ENCODE data around the gene B3GAT1. TPM values are rescaled to one million over a fixed set of nuclear protein-coding genes. Genes with fewer than 3 reads are reported as not detected.
"Not testable (repeated sequence)": the region's sequence is repeated elsewhere in the genome, so short reads cannot be mapped to it uniquely, and the experiment has no call there.

B3GAT1 gene
- total RNA-seq, 2 experiments from 2014 or later = 0.33 to 0.61 TPM

DNA sequence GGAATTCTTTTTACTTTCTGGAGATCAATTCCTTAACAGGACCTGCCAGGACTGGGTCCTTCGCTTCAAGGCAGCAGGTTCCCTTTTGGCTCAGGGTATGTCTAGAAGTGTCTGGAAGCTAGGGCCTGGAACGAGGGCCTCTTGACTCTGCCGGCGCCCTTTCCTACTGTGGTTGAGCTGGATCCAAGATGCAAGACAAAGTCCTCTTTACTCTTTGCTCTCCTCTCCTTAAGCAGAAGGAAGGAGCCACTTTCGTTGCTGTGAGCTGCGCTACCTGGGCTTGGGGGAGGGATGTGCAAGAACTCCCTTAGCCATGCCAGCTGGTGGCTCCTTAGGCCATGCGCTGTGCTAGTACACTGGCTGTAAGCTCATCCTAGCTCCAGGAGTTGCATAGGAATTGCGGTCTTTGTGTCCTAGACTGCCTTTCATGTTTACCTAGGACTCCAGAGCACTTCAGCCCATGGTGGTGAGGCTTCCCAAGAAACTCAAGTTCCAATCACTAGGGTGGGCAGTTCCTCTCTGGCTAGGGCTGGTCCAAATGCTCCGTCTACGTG is 62.2 kb downstream of the B3GAT1 start:
- ATAC-seq (no peak), DNase-seq (no peak)
- Mint-ChIP-seq H3K27ac (peak overlapping the region; percentile 18), H3K9me3 (ENCODE audit: low read depth) (no peaks in the 10 kb centered on the region), H3K36me3 (no peaks in the 10 kb centered on the region), H3K4me3 (no peak overlapping the region), H3K27me3 (peaks cover 4% of the 10 kb centered on the region), H3K4me1 (peaks cover 20% of the 10 kb centered on the region)
- CTCF ChIA-PET = interaction anchor here (1.3 to 1.6 kb wide), 2 partner anchors 10 to 74 kb away, joined by 4 read pairs; partner anchors contain the start of gene GLB1L3

GRCh38 chr11:134349109-134349801 is 62.8 kb downstream of the B3GAT1 start:
- CTCF ChIA-PET = interaction anchor here (1.3 to 1.6 kb wide), 2 partner anchors 11 to 73 kb away, joined by 4 read pairs; partner anchors contain the start of gene GLB1L3
- Mint-ChIP-seq H3K36me3 (no peaks in the 10 kb centered on the region), H3K4me1 (peaks cover 20% of the 10 kb centered on the region), H3K27ac (peak overlapping the region; percentile 18), H3K4me3 (no peak overlapping the region), H3K9me3 (ENCODE audit: low read depth) (no peaks in the 10 kb centered on the region), H3K27me3 (peaks cover 2% of the 10 kb centered on the region)
- ATAC-seq (peak; percentile 68), DNase-seq (no peak)

DNA sequence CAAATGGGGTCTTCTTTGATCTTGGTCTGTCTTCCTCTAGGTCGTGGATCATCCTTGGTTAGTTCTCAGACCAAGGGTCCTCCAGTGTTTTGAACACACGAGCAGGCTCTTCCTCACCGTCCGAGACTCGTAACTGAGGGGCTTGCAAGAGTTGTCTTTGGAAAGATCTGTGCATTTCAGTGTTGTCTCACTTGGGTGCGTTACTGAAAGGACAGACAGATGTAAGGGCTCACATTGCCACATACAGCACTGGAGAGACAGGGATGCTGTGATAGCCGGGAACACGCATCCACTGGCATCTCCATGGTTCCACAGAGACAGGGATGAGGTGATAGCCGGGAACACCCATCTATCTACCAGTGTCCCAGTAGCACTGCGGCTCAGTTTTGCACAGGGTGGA is 64.6 kb downstream of the B3GAT1 start:
- Mint-ChIP-seq H3K4me3 (no peak overlapping the region), H3K27ac (no peak overlapping the region), H3K9me3 (ENCODE audit: low read depth) (no peaks in the 10 kb centered on the region), H3K4me1 (peaks cover 20% of the 10 kb centered on the region), H3K36me3 (no peaks in the 10 kb centered on the region), H3K27me3 (no peaks in the 10 kb centered on the region)
- ATAC-seq (no peak), DNase-seq (peak; percentile 23)
- CTCF ChIA-PET = no interaction called here

GRCh38 chr11:134346976-134347350 is 65.1 kb downstream of the B3GAT1 start:
- no peak for ATAC-seq
- CTCF ChIA-PET = no interaction called here
- no peak overlapping the region for H3K4me3 Mint-ChIP-seq

DNA sequence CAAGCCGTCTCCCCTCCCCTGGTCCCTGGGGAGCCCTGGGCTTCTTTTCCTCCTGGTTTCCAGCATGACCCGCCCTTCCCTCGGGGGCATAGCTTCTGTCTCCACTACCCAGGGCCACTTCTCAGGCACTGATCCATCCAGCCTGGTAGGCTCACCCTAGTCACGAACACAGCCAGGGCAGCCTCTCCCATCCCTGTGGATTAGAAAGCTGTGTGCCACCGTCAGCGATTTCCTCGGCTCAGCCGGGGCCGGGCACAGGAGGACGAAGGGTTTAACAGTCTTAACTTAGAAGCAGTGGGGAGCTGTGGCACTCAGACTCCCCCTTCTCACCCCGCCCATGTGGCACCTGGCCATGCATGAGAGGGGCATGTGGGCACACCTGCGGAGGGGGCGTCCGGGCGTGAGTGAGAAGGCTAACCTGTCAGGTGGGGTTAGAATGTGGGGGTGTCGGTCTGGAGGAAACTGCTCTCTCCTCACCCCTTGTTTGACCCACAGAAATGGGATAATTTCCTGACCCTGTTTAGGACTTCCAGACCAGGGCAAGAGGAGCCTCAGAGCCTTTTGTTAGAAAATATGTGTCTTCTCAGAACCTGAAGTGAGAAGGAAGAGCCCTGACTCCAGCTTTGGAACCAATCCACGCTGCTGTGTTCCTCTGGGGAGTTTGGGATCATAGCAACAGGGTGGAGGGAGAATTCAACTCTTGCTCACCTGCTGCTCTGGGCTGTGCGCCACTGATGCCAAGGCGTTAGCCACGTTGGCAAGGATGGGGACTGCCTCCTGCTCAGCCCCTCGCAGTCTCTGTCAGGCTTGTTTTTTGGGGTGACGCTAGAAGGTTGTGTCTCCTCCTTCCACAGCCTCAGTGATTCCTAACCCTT is 65.7 kb downstream of the B3GAT1 start:
- Mint-ChIP-seq H3K27ac (no peak overlapping the region), H3K4me1 (peaks cover 20% of the 10 kb centered on the region), H3K9me3 (ENCODE audit: low read depth) (no peaks in the 10 kb centered on the region), H3K27me3 (no peaks in the 10 kb centered on the region), H3K36me3 (no peaks in the 10 kb centered on the region), H3K4me3 (no peak overlapping the region)
- CTCF ChIA-PET = no interaction called here
- peak; percentile 36 for DNase-seq
- no peak for ATAC-seq

More at GRCh38 chr11:134346976-134347350, 65.1 kb downstream of the B3GAT1 start:
- DNase-seq = no peak
- H3K27me3 Mint-ChIP-seq = no peaks in the 10 kb centered on the region
- H3K27ac Mint-ChIP-seq = no peak overlapping the region
- H3K4me1 Mint-ChIP-seq = peaks cover 20% of the 10 kb centered on the region
- no peaks in the 10 kb centered on the region for H3K9me3 Mint-ChIP-seq (ENCODE audit: low read depth)
- no peaks in the 10 kb centered on the region for H3K36me3 Mint-ChIP-seq

DNA sequence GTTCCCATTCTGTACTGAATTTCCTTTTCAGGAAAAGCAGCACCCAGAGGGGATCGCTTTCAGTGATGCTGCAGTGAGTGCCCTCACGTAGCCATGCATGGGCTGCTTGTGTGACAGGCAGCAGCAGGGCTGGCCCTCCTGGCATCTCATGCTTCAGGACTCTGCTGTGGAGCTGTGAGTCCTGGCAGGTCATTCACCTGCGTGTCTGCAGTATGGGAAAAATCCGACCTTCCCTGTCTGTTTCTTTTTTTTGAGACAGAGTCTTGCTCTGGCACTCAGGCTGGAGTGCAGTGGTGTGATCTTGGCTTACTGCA is 66.8 kb downstream of the B3GAT1 start:
- ATAC-seq (no peak), DNase-seq (no peak)
- Mint-ChIP-seq H3K36me3 (no peaks in the 10 kb centered on the region), H3K27me3 (no peaks in the 10 kb centered on the region), H3K9me3 (ENCODE audit: low read depth) (no peaks in the 10 kb centered on the region), H3K4me3 (no peak overlapping the region), H3K4me1 (peaks cover 13% of the 10 kb centered on the region), H3K27ac (no peak overlapping the region)
- CTCF ChIA-PET = no interaction called here

DNA sequence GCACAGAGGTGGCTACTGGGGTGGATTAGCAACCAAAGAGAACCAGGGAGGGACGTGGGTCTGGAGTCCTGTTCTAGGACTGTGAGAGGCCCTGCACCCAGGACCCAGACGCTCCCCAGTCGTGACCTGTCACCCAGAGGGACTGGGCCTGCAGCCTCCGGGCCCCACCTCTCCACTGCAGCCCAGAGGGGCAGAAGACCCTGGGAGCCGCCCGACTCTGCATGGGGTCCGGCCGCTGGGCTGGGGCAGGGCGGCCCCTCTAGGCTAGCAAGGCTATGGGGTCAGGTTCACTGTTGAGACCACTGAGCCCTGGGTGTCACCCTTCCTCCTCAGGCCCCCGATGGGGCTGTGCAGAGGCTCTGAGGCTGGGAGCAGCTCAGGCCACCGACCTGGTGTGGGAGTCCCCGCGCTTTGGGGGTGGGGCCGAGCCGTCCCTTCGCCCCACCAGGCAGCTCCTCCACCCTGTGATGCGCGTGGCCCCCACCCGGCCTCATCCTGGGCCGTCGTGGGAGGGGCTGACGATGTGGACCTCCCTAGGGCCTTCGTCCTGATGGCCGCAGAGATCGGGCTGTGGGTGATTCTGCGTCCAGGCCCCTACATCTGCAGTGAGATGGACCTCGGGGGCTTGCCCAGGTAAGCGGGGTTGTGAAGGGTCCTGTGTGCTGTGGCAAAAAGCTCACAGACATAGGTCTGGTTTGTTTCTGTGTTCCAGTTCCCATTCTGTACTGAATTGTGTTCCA is 67.4 kb downstream of the B3GAT1 start:
- H3K9me3 Mint-ChIP-seq (ENCODE audit: low read depth); H3K4me3 Mint-ChIP-seq; CTCF ChIA-PET; H3K36me3 Mint-ChIP-seq; H3K4me1 Mint-ChIP-seq; DNase-seq; H3K27ac Mint-ChIP-seq; H3K27me3 Mint-ChIP-seq; ATAC-seq: not testable (repeated sequence)

- H3K27me3 Mint-ChIP-seq = no peaks in the 10 kb centered on the region
- no peaks in the 10 kb centered on the region for H3K9me3 Mint-ChIP-seq (ENCODE audit: low read depth)
- H3K4me1 Mint-ChIP-seq = no peaks in the 10 kb centered on the region
- DNase-seq (no peak), ATAC-seq (no peak)
- CTCF ChIA-PET = no interaction called here
- no peak overlapping the region for H3K27ac Mint-ChIP-seq
- no peaks in the 10 kb centered on the region for H3K36me3 Mint-ChIP-seq
- no peak overlapping the region for H3K4me3 Mint-ChIP-seq
These were observed 68.4 kb downstream of the B3GAT1 start for GRCh38 chr11:134343646-134344045.

DNA sequence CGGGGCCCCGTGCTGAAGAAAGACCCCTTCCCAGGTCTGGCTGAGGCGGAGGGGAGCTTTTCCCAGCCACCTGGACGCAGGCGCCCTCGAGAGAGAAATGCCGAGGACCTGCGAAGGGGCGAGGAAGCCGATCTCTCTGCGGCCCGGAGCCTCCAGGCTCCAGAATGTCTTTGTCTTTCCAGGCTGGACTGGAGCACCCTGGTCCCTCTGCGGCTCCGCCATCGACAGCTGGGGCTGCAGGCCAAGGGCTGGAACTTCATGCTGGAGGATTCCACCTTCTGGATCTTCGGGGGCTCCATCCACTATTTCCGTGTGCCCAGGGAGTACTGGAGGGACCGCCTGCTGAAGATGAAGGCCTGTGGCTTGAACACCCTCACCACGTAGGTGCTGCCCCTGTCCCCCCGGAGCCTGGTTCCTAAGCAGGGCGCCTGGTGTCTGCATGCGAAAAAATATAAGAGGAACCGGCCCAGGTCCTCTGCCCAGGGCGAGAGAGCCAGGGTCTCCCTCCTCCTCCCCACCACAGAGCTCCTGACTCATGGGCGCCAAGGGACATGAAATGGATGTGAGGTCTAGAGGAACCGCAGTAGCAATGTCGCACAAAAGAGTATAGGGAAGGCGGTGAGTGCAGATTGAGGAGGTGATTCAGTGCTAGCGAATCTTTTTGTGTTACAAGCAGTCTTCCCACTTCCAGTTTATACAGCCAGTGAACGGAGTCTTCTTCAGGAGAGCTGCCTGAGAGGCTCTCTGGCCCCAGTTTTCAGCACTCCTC is 69.3 kb downstream of the B3GAT1 start:
- ATAC-seq (no peak), DNase-seq (no peak)
- Mint-ChIP-seq H3K36me3 (no peaks in the 10 kb centered on the region), H3K4me1 (no peaks in the 10 kb centered on the region), H3K4me3 (no peak overlapping the region), H3K27ac (no peak overlapping the region), H3K27me3 (no peaks in the 10 kb centered on the region), H3K9me3 (ENCODE audit: low read depth) (no peaks in the 10 kb centered on the region)
- CTCF ChIA-PET = no interaction called here

DNA sequence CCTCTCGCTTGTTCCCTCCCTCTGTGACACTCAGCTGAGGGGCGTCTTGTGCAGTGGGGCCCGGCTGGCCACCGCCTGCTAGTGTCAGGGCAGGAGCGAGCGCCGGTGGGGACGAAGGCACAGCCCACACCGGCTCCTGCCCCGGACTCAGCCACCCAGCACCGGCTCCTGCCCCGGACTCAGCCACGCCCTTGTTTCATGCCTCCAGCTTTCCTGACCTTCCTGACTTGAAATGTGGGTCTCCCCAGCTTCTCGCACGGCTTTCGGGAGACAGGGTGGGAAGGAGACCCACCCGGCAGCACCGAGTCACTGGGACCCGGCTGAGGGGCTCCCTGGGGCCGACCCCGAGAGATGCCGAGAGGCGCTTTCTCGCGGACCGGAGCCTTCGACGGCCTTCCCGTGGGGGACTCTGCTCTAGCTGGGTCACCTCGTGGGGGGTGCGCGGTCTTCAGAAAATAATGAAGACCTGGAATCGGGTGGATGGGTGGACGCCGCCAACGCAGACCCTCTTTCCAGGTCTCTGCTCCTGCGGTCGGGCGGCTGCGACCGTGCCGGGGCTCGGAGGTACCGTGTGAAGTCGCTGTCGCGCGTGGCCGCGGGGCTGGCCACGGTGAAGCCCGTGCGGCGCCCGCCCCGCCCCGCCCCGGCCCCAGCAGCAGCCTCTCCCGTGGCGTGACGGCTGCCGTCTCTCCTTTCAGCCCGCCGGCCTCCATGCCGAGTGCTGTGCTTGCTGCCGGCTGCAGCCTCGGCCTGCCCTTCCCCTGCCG is 70.1 kb downstream of the B3GAT1 start:
- ATAC-seq (no peak), DNase-seq (no peak)
- CTCF ChIA-PET = no interaction called here

DNA sequence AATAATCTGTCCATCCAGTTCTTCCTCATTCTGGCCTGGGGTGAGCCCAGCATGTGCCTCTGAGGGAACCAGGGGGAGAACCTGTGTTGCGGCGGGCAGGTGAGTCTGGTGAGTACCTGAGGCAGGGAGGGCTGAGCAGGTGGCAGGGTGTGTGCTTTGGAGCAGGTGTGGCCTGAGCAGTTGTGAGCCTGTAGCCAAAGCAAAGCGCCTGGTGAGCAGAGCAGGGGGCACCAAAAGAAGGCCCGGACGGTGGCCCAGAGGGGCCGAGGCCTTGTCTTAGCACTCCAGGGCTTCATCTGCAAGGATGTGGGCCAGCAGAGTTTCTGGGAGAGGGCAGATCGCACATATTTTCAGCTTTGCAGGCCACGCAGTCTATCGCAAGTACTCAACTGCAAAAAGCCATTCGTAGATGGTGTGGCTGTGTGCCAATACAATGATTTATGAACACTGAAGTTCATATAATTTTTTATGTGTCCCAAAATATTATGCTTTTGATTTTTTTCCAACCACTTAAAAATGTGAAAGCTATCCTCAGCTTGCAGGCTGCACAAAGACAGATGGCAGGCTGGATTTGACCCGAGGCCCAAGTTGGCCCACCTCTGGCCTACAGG is 71.6 kb downstream of the B3GAT1 start:
- CTCF ChIA-PET = interaction anchor here (0.8 kb wide), 1 partner anchor 16 kb away, joined by 3 read pairs; no protein-coding TSS in a partner anchor
- Mint-ChIP-seq H3K27me3 (no peaks in the 10 kb centered on the region), H3K4me3 (no peak overlapping the region), H3K4me1 (no peaks in the 10 kb centered on the region), H3K9me3 (ENCODE audit: low read depth) (no peaks in the 10 kb centered on the region), H3K27ac (no peak overlapping the region), H3K36me3 (no peaks in the 10 kb centered on the region)
- ATAC-seq (no peak), DNase-seq (no peak)

More for the DNA sequence above, 70.1 kb downstream of the B3GAT1 start:
- Mint-ChIP-seq H3K9me3 (ENCODE audit: low read depth) (no peaks in the 10 kb centered on the region), H3K4me1 (no peaks in the 10 kb centered on the region), H3K36me3 (no peaks in the 10 kb centered on the region), H3K4me3 (no peak overlapping the region), H3K27ac (no peak overlapping the region), H3K27me3 (no peaks in the 10 kb centered on the region)

DNA sequence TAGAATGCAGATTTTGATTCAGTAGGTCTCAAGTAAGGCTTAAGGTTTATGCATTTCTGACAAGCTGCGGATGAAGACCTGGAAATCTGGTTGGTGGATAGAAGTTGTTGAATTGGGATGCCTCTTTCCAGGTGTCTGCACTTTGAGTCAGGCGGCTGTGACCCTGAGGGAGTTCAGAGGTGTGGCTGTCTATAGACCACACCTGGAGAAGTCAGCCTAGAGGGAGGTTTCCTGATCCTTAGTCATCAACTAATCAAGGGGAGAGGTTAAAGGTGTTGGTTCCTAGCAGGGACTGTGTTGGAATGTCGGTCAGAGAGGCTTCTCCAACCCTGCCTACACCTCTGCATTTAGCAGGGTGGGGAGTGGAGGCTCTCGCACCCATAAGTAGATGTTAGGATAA is 72.3 kb downstream of the B3GAT1 start:
- Mint-ChIP-seq H3K36me3 (no peaks in the 10 kb centered on the region), H3K9me3 (ENCODE audit: low read depth) (no peaks in the 10 kb centered on the region), H3K4me3 (no peak overlapping the region), H3K27me3 (peaks cover 2% of the 10 kb centered on the region), H3K27ac (no peak overlapping the region), H3K4me1 (no peaks in the 10 kb centered on the region)
- CTCF ChIA-PET = no interaction called here
- DNase-seq = no peak
- no peak for ATAC-seq

All from activated CD8-positive, alpha-beta memory T cell treated with anti-CD3 and anti-CD28 coated beads, Interleukin-2, amount 10 ng/mL, durations not matched to agents 7 days and 5 days (primary cell).